GM10248 (cell line): Measurements from ENCODE around the gene PHAX.

Experiments
- CTCF ChIA-PET: fragments of 300-600 bp; sonication (Branson Sonifier 250); formaldehyde crosslinking; extraction: SDS; loops from one replicate; lab custom pipeline; 2021; ENCODE audit warnings: antibody characterized with exemption; lab: Yijun Ruan, JAX
- POLR2A ChIA-PET: fragments of 350-650 bp; sonication (Branson Sonifier 250); formaldehyde crosslinking; extraction: SDS; loops from one replicate; lab custom pipeline; 2020; ENCODE audit warnings: antibody characterized with exemption; lab: Yijun Ruan, JAX
- DNase-seq: peaks from one replicate; pipeline ENCODE4 v3.0.0; 2012; ENCODE audit errors: extremely low spot score
- TF ChIP-seq, protein P1 (sequence below): IDR thresholded peaks from 2 replicates; pipeline ENCODE4 v1.5.1; 2012; ENCODE audit warnings: mild to moderate bottlenecking, low read depth; ENCODE audit errors: extremely low read depth, missing control alignments, control extremely low read depth

The PHAX gene

DNA sequence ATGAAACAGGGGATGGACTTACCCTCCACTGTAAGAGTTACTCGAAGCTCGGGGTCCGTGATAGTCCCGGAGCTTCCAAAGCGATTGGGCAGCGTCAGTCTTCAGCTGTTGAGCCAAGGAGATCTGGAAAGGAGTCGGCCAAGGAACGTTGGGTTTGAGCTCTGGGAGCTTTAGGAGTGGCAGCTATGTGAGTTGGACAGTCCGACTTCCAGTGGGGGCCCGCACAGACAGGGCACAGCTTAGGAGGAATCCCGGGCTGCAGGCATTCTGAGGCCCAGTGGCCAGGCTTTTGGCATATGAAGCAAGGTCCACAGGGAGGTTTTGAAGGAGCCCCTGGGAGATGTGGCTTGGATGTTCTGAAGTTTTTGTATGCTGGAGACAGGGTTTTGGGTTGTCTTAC is 72.7 kb downstream of the PHAX start:
- CTCF ChIA-PET: interaction anchor here (1.0 to 17.6 kb wide), 6 partner anchors 17 to 141 kb away, joined by 3 to 319 read pairs (median 24); partner anchors contain the start of gene LMNB1
- TF ChIP-seq, protein P1, sequence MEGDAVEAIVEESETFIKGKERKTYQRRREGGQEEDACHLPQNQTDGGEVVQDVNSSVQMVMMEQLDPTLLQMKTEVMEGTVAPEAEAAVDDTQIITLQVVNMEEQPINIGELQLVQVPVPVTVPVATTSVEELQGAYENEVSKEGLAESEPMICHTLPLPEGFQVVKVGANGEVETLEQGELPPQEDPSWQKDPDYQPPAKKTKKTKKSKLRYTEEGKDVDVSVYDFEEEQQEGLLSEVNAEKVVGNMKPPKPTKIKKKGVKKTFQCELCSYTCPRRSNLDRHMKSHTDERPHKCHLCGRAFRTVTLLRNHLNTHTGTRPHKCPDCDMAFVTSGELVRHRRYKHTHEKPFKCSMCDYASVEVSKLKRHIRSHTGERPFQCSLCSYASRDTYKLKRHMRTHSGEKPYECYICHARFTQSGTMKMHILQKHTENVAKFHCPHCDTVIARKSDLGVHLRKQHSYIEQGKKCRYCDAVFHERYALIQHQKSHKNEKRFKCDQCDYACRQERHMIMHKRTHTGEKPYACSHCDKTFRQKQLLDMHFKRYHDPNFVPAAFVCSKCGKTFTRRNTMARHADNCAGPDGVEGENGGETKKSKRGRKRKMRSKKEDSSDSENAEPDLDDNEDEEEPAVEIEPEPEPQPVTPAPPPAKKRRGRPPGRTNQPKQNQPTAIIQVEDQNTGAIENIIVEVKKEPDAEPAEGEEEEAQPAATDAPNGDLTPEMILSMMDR: no peak
- POLR2A ChIA-PET: interaction anchor here (0.6 kb wide), 1 partner anchor 32 kb away, joined by 5 read pairs; no protein-coding TSS in a partner anchor
- DNase-seq: no peak

DNA sequence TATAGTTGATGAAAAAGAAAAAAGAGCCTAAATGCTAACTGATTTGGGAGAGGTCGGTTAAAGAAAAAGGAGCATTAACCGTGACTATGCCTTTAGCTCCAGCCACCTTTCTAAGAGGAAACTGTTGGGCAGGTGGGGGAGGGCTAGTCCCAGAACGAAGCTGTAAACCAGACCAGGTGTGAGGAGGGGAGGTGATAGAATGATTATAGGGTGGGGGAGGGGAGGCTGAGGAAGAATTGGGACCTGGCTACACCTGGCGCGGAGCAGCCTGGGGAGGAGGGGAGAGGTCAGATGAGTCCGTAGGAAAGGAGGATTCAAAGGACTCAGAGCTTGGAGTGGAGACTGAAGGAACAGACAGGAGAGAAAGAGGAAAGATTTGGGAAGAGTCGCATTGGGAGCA is 73.4 kb downstream of the PHAX start:
- ChIA-PET POLR2A (interaction anchor here (0.6 kb wide), 1 partner anchor 32 kb away, joined by 5 read pairs; no protein-coding TSS in a partner anchor), CTCF (interaction anchor here (1.0 to 17.6 kb wide), 7 partner anchors 12 to 140 kb away, joined by 3 to 319 read pairs (median 45); partner anchors contain the start of gene LMNB1)
- TF ChIP-seq, protein P1: no peak
- no peak for DNase-seq

DNA sequence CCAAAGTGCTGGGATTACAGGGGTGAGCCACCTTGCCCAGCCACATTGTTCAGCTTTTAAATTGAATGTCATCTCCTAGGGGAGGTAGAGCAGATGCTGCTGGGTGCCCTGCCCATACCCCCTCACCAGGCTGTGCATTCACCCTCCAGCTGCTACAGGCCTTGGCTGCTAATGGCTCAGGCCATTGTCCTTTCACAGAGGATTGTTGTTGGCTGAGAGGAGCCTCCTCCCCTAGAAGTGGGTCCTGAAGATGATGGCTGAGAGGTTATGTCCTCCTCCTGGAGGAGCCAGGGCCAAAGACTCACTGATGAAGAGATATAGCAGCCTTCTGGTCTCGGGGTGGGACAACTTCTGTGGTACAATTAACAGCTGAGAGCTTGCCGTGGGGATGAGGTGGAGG is 74.6 kb downstream of the PHAX start:
- ChIA-PET CTCF (interaction anchor here (0.7 to 17.6 kb wide), 26 partner anchors 9 to 638 kb away, joined by 3 to 319 read pairs (median 6); partner anchors contain the start of genes LMNB1 and PHAX), POLR2A (interaction anchor here (0.5 to 0.6 kb wide), 2 partner anchors 10 to 15 kb away, joined by 3 read pairs; no protein-coding TSS in a partner anchor)
- no peak for DNase-seq
- TF ChIP-seq, protein P1: no peak

DNA sequence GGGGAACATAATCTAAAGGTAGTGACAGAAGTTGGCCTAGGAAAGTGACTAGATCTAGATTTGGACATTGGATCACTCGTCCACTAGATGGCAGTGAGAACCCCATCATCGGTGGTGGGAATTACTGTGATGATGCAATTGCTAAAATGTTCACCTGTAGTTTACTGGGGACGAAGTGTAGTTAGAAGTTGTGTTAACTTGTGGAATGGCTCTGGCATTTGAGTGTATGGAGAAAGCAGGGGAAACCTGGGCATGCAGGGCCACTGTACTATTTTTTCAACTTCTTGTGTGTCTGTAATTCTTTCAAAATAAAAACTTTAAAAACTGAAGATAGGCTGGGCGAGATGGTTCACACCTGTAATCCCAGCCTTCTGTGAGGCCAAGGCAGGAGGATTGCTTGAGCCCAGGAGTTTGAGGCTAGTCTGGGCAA is 75.5 kb downstream of the PHAX start:
- ChIA-PET CTCF (interaction anchor here (0.6 to 17.6 kb wide), 34 partner anchors 10 to 776 kb away, joined by 3 to 319 read pairs (median 4); partner anchors contain the start of genes LMNB1 and PHAX), POLR2A (no interaction called here)
- TF ChIP-seq, protein P1: peak; percentile 73
- peak; percentile 86 for DNase-seq
